Right lobe of liver (tissue), 4 donors: ENCODE results near the gene ASB9.
A peak's percentile ranks its signal among the peaks of the same experiment; 100 is the strongest.

Source experiments
- POLR2A ChIP-seq: fragments of 450-650 bp; IDR thresholded peaks from one replicate; pipeline ENCODE4 v1.6.1; 2017; ENCODE audit warnings: antibody characterized with exemption, mild to moderate bottlenecking
- TF ChIP-seq, protein P1 (sequence below), 4 donors: fragments of 200-600 bp in 3 of 4; fragments of 450-650 bp in 1 of 4; IDR thresholded peaks; one replicate each; pipeline versions ENCODE4 v1.5.1 to v1.8.0; 2016 to 2022; ENCODE audit warnings: antibody characterized with exemption in 4 of 4, mild to moderate bottlenecking in 2 of 4
- donor health status: DM: no; HTN: no; CAD: no.
- donor health status: DM: no; HTN: no; CAD: no.
- donor health status: DM: no; HTN: yes; CAD: no.

DNA sequence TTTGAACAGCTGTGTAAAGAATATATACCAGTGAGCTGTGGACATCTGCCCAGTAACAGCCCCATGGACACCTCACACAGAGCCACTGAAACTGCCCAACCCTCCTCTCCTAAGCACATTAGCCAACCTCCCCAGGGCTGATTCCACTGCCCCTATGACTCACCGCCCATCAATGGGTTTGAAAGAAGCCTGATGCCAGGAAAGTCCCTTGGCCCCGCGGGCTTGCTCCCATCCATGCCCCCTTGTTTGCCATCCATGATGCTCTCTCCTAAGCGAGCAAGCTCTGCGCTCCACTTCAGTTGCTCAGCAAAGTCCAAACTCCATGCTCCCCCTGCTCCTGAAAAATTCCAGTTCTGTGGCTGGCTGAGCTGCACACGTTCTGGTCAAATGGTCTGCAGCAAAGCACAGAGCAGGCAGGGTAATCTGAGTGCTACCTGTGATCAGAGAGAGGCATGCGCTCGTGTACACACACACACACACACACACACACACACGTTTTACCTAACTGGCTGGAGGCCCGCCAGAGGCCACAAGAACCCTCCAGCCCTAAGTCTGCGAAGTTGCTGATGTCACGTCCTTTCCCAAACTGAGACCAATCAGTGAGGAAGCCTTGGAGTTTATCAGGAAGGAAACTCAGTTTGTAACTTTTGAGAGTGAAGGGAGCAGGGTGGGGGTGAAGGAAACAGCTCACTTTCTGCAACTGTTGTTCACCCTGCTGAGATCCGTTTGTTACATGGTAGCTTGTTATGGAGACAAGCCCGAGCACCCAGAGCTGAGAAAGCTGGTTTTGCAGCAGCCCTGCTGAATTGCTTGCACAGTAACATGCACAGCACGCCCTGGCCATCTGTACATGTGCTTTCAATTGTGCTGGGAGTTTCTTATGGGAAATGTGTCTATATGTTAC, at the start of gene ASB9:
- peak; percentile 55 for TF ChIP-seq POLR2A
- TF ChIP-seq, protein P1, sequence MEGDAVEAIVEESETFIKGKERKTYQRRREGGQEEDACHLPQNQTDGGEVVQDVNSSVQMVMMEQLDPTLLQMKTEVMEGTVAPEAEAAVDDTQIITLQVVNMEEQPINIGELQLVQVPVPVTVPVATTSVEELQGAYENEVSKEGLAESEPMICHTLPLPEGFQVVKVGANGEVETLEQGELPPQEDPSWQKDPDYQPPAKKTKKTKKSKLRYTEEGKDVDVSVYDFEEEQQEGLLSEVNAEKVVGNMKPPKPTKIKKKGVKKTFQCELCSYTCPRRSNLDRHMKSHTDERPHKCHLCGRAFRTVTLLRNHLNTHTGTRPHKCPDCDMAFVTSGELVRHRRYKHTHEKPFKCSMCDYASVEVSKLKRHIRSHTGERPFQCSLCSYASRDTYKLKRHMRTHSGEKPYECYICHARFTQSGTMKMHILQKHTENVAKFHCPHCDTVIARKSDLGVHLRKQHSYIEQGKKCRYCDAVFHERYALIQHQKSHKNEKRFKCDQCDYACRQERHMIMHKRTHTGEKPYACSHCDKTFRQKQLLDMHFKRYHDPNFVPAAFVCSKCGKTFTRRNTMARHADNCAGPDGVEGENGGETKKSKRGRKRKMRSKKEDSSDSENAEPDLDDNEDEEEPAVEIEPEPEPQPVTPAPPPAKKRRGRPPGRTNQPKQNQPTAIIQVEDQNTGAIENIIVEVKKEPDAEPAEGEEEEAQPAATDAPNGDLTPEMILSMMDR (IDR thresholded peaks at IDR 0.05) = no peak
